ENCODE data around the gene CFAP54. TPM values are rescaled to one million over a fixed set of nuclear protein-coding genes. Genes with fewer than 3 reads are reported as not detected.

CFAP54 gene
- total RNA-seq, 1 donor from 2014 or later = 2.1 TPM

DNA sequence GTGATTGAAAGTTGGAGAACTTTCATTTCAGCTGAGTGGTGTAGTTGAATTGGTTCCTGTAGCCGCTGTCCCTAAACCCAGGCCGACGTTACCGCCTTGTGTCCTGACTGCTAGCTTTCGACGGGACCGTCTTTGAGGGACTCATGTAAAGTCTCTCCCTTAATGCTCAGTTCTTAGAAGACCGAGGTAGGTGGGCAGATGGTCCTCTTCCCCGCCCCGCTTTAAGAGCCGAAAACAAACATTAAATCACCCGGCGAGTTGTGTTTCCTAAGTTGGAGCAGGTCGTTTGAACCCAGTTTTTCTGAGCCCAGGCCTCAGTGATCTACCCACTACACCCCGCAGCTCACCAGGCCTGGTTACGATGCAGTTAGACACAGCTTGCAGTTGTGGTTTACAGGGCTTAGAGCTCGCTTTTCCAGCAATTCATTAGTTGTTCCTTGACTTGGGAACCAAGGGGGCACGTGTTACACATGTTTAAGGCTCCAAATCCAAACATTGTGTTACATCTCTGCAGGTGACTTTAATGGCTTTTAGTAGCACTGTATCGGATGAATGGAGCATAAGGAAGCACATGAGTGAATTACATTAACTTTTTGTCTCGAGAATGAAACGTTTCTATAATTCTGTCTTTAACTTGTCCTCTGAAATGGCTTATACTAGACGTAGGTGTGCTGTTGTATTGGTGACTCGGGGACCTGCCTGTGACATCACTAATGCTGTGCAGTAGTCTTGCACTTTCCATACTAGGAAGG, 418.5 kb downstream of the CFAP54 start:
- Histone ChIP-seq H3K36me3 (ENCODE audit: control insufficient read depth in 3 of 3, insufficient read depth in 3 of 3, low read length in 3 of 3) (no peaks in the 10 kb centered on the region), H3K4me3 (ENCODE audit: low read length in 3 of 3) (peak overlapping the region; percentile 89 to 98 (median 96)), H3K9me3 (ENCODE audit: control insufficient read depth in 3 of 3, low read length in 3 of 3) (no peaks in the 10 kb centered on the region), H3K27me3 (ENCODE audit: control insufficient read depth in 3 of 3, insufficient read depth in 3 of 3, low read length in 3 of 3) (no peaks in the 10 kb centered on the region), H3K9ac (ENCODE audit: low read depth in 1 of 3, low read length in 3 of 3) (peak overlapping the region; percentile 74 to 92 (median 91)), H3K4me1 (ENCODE audit: control insufficient read depth in 3 of 3, insufficient read depth in 3 of 3, low read length in 3 of 3) (peaks cover 8 to 20% (median 14%) of the 10 kb centered on the region in 3 donors), H3K27ac (ENCODE audit: low read depth, low read length) (peak overlapping the region; percentile 86)

DNA sequence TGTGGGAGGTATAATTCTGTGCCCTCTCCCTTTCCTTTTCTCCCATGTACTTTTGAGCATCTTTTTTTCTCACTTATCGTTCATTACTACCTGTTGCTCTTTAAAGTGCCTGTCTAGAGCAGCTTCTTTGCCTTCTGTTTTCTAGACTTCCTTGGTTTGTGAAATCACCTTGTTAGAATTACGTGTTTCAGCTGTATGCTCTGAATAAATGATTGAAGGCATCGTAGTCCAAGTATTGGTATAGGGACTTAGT, 419.0 kb downstream of the CFAP54 start:
- H3K4me1 ChIP-seq (ENCODE audit: control insufficient read depth in 3 of 3, insufficient read depth in 3 of 3, low read length in 3 of 3) = peaks cover 8 to 23% (median 19%) of the 10 kb centered on the region in 3 donors
- H3K36me3 ChIP-seq (ENCODE audit: control insufficient read depth in 3 of 3, insufficient read depth in 3 of 3, low read length in 3 of 3) = no peaks in the 10 kb centered on the region
- no peak overlapping the region for H3K27ac ChIP-seq (ENCODE audit: low read depth, low read length)
- peak overlapping the region; percentile 74 to 92 (median 91) for H3K9ac ChIP-seq (ENCODE audit: low read depth in 1 of 3, low read length in 3 of 3)
- H3K27me3 ChIP-seq (ENCODE audit: control insufficient read depth in 3 of 3, insufficient read depth in 3 of 3, low read length in 3 of 3) = no peaks in the 10 kb centered on the region
- H3K9me3 ChIP-seq (ENCODE audit: control insufficient read depth in 3 of 3, low read length in 3 of 3) = no peaks in the 10 kb centered on the region
- peak overlapping the region; percentile 89 to 98 (median 96) for H3K4me3 ChIP-seq (ENCODE audit: low read length in 3 of 3)

DNA sequence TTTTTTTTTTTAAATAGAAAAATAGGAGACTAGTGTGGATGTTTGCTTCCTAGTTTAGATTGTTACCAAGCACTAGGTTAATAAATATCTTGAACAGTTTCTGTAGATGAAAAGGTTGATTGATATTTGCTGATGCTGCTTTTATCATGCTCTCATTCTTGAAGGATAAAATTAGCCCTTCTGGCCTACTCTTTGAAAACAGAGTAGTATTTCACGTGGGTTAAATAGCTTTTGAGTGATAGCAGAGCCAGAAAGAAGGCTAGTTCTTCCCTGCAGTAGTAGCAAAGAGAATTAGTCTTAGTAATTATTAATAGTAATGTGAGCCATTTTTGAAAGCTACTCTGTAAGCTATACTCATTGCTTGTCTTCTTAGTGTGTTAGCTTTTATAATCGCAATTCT, 422.9 kb downstream of the CFAP54 start:
- Histone ChIP-seq H3K9me3 (ENCODE audit: control insufficient read depth in 3 of 3, low read length in 3 of 3) (no peaks in the 10 kb centered on the region), H3K9ac (ENCODE audit: low read depth in 1 of 3, low read length in 3 of 3) (peak overlapping the region; percentile 4 to 57 (median 57)), H3K36me3 (ENCODE audit: control insufficient read depth in 3 of 3, insufficient read depth in 3 of 3, low read length in 3 of 3) (no peaks in the 10 kb centered on the region), H3K4me1 (ENCODE audit: control insufficient read depth in 3 of 3, insufficient read depth in 3 of 3, low read length in 3 of 3) (peaks cover 8 to 20% (median 15%) of the 10 kb centered on the region in 3 donors), H3K4me3 (ENCODE audit: low read length in 3 of 3) (peak overlapping the region; percentile 26 to 59 (median 45)), H3K27ac (ENCODE audit: low read depth, low read length) (peak overlapping the region; percentile 79), H3K27me3 (ENCODE audit: control insufficient read depth in 3 of 3, insufficient read depth in 3 of 3, low read length in 3 of 3) (no peaks in the 10 kb centered on the region)

DNA sequence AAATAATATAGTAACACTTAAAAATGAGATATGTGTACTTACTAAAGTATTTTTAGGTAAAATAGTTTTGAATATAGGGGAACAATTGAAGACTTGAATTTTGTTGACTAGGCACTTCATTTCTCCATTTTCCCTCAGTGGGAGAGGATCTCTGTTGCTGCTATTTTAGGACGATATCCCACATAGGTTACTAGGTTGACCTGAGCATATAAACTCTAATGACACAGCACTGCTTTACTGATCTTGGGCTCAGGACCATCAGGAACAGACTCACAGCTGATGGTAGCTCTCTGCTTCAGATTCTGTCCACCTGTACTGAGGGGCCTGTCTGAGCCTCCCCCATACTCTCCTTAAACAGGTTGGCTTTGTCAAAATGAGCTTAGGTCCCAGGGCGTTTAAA, 423.6 kb downstream of the CFAP54 start:
- H3K9me3 ChIP-seq (ENCODE audit: control insufficient read depth in 3 of 3, low read length in 3 of 3) = no peaks in the 10 kb centered on the region
- H3K4me1 ChIP-seq (ENCODE audit: control insufficient read depth in 3 of 3, insufficient read depth in 3 of 3, low read length in 3 of 3) = peaks cover 5 to 17% (median 12%) of the 10 kb centered on the region in 3 donors
- no peaks in the 10 kb centered on the region for H3K36me3 ChIP-seq (ENCODE audit: control insufficient read depth in 3 of 3, insufficient read depth in 3 of 3, low read length in 3 of 3)
- H3K9ac ChIP-seq (ENCODE audit: low read depth in 1 of 3, low read length in 3 of 3) = peak overlapping the region; percentile 30 to 57 (median 57)
- no peaks in the 10 kb centered on the region for H3K27me3 ChIP-seq (ENCODE audit: control insufficient read depth in 3 of 3, insufficient read depth in 3 of 3, low read length in 3 of 3)
- peak overlapping the region; percentile 79 for H3K27ac ChIP-seq (ENCODE audit: low read depth, low read length)
- peak overlapping the region; percentile 26 to 59 (median 45) for H3K4me3 ChIP-seq (ENCODE audit: low read length in 3 of 3)

DNA sequence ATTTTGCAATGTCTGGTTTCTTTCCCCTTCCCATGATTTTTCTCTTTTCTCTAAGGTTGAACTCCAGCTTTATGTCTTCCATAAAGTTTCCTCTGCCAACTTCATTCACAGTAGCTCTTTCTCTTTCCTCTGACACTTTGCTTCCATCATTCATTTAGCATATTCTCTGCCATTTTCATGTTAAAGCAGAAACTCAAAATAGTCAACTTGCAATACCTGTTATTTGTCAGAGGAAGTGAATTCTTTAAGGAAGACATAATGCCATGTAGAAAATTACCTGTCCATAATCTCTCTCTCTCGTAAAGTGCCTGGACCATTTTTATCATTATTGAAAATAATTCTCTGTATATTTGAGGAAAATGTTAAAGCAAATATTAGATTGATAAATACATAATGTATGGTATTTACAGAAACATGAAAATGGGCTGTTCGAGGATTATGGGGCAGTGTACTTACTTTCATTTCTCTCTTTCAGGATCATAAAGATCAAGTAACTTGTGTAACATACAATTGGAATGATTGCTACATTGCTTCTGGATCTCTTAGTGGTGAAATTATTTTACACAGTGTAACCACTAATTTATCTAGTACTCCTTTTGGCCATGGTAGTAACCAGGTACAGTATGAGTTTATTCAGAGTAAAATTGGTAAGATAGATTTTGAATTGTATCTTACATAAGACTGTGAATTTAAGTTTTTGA, 430.3 kb downstream of the CFAP54 start:
- Histone ChIP-seq H3K36me3 (ENCODE audit: control insufficient read depth in 3 of 3, insufficient read depth in 3 of 3, low read length in 3 of 3) (peaks cover 0 to 4% (median under 1%) of the 10 kb centered on the region in 3 donors), H3K4me1 (ENCODE audit: control insufficient read depth in 3 of 3, insufficient read depth in 3 of 3, low read length in 3 of 3) (no peaks in the 10 kb centered on the region), H3K27ac (ENCODE audit: low read depth, low read length) (no peak overlapping the region), H3K9me3 (ENCODE audit: control insufficient read depth in 3 of 3, low read length in 3 of 3) (no peaks in the 10 kb centered on the region), H3K27me3 (ENCODE audit: control insufficient read depth in 3 of 3, insufficient read depth in 3 of 3, low read length in 3 of 3) (no peaks in the 10 kb centered on the region), H3K4me3 (ENCODE audit: low read length in 3 of 3) (no peak overlapping the region), H3K9ac (ENCODE audit: low read depth in 1 of 3, low read length in 3 of 3) (no peak overlapping the region)

Other genes starting within 250 kb of the CFAP54 start
- gene CDK17, start 89.1 kb upstream of the CFAP54 start, total RNA-seq = 42.8 TPM

Data from skeletal muscle tissue (tissue), 4 donors.